ENCODE results near the gene DECR2.
"Not testable (repeated sequence)": the region's sequence is repeated elsewhere in the genome, so short reads cannot be mapped to it uniquely, and the experiment has no call there.

Gene DECR2

DNA sequence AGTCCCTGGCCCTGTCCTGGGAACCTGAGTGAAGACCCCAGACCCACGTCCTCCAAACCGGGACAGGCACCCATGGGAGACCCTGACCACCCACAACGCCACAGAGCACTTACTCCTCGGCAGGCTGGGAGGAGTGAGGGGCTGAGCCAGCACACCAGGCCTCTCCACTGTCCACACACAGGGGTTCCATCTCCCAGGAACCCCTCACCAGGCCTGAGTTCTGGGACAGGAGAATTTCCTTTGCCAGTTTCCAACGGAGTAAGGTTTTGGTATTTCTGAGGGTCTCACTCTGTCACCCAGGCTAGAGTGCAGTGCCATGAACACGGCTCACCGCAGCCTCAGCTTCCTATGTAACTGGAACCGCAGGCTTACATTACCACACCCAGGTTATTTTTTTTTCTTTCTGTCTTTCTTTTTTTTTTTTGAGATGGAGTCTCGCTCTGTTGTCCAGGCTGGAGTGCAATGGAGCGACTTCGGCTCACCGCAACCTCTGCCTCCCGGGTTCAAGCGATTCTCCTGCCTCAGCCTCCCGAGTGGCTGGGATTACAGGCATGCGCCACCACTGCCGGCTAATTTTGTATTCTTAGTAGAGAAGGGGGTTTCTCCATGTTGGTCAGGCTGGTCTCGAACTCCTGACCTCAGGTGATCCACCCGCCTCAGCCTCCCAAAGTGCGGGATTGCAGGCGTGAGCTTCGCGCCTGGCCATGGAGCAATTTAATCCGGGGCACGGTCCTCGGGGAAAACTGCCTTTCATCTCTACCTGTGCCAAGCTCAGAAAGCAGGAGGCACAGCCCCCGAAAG lies 21.5 kb upstream of the DECR2 start:
- no peak for DNase-seq

DNA sequence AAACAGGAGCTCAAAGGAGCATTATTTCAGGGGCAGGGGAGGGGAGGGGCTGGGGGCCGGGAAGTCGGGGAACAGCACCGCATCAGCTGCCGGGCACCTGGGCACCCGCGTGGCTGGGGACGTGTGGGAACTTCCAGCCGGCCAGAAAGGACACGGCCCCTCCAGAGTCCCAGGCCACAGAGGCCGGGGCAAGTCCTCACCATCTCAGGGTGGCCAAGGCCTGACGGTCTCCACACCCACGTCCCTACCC lies 21.0 kb upstream of the DECR2 start:
- DNase-seq, result no peak

DNA sequence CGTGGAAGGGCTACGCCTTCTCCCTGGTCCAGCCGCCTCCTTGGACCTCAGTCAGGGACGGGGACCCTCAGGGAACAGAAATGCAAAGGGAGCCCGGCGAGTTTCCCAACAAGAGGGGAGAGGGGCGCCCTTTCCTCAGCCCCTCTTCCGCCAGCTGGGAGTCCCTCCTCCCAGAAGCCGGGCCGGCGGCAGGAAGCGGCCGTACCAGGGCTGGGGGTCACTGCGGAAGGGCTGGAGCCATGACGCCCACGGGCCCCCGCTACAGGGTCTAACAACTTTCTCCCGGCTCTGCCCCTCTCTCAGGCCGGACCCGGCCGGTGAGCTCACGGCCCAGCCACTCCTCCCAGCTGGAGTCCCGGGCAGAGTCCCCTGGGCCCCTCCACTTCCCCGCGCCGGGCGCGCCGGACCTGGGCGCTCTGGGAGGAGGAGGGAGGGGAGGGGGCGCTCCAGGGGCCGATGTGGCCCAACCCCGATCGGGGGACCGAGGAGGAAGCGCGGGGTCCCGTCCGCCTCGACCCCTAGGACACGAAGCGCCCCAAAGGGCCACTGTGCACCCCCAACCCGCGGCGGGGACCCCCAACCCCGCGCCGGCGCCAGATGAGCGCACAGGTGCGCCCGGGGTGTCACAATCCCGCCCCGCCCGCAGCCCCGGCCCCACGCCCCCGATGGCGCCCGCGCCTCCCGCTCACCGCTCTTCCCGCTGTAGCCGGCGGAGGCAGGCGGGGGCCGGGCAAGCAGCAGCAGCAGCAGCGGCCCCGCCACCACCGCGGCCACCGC lies 20.5 kb upstream of the DECR2 start:
- DNase-seq, result peak; percentile 52

DNA sequence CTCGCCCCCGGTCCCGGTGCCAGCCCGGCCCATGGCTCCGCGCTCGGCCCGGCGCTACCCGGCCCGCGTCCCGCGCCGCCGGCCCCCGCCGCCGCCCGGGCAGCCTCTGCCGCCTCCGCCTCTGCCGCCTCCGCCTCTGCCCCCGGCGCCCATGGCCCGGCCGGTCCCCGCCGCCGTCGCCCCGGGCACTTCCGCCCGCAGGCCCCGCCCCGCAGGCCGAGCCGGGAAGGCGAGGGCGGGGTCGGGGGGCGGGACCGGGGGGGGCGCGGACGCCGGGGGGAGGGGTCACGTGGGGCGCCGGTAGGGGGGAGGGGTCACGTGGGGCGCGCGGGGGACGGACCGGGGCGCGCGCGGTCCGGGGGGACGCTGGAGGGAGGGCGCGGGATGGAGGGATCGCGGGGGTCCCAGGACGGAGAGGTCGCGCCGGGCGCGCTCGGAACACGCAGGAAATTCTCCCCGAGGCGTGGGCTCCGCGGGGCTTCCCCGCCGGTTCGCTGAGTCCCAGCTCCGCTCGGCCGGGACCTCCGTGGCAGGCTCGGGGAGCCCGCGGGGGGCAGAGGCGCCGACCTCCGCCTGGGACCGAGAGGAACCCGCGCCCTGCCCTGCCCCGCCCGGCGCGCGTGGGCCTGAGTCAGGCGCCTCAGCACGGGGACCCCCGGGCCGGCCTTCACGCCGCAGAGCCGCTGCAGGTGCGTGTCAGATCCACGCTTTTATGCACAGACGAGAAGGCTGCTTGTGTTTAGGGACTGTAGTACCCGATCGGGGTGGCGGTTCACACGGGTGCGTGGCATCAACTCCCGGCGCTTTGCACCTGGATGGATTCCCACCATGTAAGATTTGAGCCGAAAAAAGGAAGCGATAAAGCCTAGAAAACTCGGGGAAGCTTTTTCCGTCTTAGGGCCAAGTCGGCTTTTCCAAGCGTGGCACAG lies 19.6 kb upstream of the DECR2 start, which contains the start of gene PGAP6:
Gene PGAP6, minus strand, starts transcription at position 190 of the 929 bp plus-strand sequence. Its CDS starts 157 bp downstream, at position 33.
- peak; percentile 65 for DNase-seq

DNA sequence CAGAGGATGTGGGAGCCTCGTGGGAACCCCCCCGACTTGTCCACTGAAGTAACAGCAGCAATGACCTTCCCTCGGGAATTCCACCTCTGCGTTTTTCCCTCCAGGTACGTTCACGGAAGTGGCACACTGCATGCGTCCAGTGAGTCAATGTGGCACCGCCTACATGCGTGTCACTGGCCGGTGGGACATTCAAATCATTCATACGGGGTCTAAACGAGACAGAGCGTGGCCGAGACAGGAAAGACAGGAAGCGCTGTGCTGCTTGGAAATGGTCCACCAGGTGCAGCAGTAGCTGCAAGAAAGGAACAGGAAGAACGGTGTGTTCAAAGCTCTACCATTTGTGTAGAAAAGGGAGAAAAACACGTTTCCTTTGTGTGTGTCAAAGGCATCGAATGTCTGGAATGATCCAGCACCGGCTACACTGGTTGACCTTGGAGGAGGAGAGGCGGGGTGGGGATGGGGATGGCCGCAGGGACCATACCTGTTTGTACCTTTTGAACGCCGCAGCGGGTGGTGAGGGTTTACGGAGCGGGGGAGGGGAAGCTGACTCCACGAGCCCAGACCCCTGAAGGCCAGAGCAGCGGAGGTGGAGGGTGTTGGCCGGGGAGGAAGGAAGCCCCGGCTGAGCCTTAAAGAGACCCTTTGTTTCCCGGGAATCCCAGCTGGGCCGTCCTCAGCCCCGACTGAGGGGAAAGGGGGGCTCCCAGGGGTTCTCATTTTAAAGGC lies 18.2 kb upstream of the DECR2 start:
- DNase-seq, result peak; percentile 64

DNA sequence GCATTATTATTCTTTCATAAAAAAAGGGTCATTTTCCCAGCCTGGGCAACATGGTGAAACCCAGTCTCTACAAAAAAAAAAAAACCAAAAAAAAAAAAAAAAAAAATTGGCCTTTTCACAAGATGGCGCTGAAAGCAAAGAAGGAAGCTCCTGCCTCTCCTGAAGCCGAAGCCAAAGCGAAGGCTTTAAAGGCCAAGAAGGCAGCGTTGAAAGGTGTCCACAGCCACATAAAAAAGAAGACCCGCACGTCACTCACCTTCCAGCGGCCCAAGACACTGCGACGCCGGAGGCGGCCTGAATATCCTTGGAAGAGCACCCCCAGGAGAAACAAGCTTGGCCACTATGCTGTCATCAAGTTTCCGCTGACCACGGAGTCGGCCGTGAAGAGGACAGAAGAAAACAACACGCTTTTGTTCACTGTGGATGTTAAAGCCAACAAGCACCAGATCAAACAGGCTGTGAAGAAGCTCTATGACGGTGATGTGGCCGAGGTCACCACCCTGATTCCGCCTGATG lies 15.0 kb upstream of the DECR2 start:
- no peak for DNase-seq

DNA sequence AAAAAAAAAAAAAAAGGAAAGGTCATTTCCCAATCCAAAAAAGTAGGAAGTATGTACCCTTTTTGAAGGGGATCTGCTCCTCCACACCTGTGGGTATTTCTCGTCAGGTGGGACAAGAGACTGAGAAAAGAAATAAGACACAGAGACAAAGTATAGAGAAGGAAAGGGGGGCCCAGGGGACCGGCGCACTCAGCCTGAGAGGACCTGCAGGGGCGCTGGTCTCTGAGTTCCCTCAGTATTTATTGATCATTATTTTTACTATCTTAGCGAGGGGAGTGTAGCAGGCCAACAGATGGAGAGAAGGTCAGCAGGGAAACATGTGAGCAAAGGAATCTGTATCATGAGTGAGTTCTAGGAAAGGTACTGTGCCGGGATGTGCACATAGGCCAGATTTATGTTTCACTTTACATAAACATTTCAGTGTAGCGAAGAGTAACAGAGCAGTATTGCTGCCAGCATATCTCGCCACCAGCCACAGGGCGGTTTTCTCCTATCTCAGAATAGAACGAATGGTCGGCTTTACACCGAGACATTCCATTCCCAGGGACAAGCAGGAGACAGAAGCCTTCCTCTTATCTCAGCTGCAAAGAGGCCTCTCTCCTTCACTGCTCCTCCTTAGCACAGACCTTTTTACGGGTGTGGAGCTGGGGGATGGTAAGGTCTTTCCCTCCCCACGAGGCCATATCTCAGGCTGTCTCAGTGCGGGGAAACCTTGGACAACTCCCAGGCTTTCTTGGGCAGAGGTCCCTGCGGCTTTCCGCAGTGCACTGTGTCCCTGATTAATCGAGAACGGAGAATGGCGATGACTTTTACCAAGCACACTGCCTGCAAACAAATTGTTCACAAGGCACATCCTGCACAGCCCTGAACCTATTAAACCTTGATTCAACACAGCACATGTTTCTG lies 13.7 kb upstream of the DECR2 start:
- DNase-seq, result not testable (repeated sequence)

DNA sequence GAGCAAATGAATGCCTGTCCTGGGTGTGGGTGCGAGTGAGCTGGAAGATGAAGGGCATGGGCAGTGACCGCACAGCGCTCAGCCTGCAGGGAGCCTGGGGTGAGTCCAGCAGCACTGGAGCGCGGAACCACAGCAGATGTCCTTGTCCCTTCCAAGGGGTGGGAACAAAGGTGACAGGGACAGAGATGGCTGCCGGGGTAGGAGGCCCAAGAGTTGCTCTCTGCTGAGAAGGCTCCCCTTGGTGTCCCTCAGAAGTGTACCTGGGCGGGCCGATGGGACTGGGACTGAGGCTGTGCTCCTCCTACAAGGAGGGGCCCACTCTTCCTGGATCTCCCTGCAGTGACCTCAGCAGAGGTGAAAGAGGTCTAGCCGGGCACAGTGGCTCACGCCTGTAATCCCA lies 12.3 kb upstream of the DECR2 start:
- no peak for DNase-seq

DNA sequence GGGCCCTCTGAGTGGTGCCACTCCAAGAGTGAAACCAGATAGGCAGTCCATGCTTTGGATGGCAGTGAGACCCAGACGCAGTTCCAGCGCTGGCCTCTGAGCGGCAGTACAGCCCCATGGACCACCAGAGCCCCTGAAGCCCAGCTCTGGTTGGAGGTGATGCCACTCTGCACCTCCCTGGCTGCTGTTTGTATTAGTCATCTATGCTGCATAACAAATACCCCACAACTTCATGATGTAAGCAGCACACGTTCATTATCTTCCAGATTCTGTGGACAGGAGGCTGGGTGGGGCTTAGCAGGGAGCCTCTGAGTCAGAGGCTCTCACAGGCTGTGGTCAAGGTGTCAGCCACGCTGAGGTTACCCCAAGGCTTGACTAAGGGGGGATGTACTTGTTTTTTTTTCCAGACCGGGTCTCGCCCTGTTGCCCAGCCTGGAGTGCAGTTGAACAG lies 9.8 kb upstream of the DECR2 start:
- DNase-seq, result peak; percentile 84

DNA sequence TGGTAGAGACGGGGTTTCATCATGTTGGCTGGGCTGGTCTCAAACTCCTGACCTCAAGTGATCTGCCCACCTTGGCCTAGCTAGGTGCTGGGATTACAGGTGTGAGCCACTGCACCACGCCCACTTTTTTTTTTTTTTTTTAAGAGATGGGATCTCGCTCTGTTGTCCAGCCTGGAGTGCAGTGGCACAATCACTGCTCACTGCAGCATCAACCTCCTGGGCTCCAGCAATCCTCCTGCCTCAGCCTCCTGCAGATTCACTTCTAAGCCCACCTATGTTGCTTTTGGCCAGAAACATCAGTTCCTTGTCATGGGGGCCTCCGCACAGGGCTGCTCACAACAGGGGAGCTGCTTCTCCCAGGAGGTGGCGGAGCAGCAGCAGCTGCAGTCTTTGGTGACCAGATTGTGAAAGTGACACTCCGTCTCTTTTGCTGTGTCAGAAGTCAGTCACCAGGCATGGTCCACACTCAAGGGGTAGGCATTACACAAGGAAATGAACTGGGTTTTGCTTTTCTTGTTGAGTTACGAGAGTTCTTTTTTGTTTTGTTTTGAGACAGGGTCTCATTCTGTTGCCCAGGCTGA lies 9.1 kb upstream of the DECR2 start:
- DNase-seq, result no peak

DNA sequence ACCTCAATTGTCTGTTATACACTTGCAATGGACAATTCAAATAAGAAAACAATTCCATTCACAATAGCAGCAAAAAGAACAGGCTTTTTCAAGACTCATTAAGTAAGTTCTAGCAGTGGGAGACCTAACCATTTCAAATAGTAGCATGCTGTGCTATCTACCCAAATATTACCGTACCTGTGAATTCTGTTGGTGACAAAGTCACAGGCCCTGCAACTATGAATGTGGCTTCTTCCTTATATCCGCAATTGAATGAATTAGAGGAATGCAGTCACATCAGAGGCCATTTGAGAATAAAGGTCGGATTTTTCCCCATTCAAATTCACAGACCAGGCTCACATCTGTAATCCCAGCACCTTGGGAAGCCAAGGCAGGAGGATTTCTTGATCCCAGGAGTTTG lies 5.5 kb upstream of the DECR2 start:
- no peak for DNase-seq

DNA sequence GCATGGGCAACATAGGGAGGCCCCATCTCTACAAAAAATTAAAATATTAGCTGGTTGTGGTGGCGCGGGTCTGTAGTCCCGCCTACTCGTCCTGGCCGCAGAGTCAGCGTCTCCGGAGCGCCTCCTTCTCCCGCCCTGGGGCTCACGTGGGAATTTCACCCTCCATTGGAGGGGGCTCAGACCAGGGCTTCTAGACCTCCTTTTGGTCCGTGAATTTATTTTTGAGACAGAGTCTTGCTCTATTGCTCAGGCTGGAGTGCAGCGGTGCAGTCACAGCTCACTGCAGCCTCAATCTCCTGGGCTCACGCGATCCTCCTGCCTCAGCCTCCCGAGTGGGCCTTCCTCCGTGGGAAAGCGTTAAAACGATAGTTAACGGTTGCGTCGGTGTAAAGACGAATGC lies 5.1 kb upstream of the DECR2 start:
- peak; percentile 81 for DNase-seq

DNA sequence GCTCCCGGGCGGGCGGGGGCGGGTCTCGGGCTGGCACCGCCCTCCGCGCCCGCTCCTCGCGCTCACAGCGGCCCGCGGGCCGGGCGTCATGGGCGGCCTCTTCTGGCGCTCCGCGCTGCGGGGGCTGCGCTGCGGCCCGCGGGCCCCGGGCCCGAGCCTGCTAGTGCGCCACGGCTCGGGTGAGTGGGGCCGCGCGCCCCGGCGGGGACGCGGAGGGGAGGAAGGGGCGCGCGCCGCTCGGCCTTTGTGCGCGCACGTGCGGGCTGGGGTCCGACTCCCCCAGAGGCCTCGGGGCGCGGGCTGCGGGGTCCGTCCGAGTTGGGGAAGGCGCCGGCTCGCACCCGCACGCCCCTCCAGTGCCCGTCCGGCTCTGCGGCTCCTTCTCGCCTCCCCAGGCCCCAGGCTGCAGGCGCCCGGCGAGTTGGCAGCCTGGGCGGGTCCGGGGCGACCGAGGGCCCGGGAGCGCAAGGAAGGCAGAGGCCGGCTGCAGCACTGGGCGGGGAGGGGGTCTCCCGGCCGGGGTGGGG lies 4.5 kb upstream of the DECR2 start, which contains the start of gene NME4:
Gene NME4, plus strand, starts transcription at position 65 of the 527 bp plus-strand sequence. Its CDS starts 24 bp downstream, at position 89.
- DNase-seq, result peak; percentile 66

DNA sequence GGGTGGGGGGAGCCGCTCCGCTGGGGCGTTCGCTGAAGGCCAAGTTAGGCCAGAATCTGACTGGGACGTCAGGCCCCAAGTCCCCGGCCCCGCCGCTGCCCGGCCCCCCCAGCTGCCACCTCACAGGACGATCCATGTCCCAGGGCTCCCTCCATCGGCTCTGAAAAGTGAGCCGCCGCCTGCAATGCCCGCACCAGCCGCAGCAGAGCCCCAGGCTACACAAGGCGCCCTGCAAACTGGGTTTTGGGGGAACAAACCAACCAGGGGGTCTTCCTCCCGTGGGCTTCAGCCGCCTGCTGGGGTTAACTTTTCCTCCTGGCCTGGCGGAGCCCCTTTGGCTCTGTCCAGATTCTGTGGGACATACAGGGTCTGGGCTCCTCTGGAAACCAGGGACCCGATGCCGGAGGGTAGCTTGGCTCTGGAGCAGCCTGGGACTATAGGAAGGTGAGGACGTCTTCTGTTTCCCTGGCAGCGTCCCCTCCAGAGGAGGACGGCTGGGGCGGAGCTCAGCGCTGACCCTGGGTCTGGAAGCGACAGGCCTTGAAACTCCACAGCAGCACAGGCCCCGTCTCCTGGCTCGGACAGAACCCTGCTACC lies 3.9 kb upstream of the DECR2 start:
- DNase-seq, result peak; percentile 83

DNA sequence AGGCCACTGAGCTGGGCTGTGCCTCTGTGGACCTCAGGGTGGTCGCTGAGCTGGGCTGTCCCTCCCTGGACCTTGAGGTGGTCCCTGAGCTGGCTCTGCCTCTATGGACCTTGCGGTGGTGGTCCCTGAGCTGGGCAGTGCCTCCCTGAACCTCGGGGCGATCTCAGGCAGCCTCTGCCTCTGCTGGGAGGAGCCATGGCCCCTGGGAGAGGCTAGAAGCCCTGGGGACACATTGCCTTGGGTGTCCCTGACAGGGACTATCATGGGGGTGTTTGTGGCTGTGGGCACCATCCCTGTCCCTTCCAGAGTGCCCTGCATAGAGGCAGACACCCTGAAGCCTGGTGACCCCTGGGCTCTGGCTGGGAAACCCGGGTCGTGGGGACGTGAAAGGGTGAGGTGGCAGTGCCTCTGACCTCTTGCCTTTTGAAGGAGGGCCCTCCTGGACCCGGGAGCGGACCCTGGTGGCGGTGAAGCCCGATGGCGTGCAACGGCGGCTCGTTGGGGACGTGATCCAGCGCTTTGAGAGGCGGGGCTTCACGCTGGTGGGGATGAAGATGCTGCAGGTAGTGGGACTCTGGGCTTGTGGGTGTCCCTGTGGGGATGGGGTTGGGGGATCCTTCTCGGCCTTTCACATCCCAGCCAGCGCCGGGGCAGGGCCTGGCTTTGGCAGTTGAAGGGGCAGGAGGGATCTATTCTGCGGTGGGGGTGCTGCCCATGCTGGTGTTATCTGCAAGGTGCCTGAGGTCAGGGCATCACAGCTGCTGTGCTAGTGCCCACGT lies 2.9 kb upstream of the DECR2 start:
- DNase-seq, result no peak

DNA sequence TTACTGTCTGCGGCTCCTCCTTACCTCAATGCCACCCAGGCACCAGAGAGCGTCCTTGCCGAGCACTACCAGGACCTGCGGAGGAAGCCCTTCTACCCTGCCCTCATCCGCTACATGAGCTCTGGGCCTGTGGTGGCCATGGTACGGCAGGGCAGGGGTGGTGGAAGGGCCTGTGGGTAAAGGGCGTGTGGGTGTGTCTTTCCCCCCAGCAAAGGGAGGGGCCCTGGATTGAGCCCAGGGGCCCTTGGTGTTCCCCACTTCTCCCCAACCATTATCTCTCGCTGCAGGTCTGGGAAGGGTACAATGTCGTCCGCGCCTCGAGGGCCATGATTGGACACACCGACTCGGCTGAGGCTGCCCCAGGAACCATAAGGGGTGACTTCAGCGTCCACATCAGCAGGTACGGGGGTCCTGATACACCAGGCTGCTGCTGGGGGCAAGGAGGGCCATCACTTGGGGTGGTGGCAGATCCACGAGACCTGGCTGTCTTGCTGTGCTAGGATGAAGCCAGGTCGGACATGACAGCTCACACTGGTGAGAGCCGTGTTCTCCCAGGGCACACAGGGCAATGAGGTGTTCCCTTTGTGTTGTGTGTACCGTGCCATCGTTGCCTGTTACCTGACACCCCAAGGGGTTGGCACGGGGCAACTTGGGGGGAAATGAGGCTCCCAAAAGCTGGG lies 2.2 kb upstream of the DECR2 start:
- no peak for DNase-seq

DNA sequence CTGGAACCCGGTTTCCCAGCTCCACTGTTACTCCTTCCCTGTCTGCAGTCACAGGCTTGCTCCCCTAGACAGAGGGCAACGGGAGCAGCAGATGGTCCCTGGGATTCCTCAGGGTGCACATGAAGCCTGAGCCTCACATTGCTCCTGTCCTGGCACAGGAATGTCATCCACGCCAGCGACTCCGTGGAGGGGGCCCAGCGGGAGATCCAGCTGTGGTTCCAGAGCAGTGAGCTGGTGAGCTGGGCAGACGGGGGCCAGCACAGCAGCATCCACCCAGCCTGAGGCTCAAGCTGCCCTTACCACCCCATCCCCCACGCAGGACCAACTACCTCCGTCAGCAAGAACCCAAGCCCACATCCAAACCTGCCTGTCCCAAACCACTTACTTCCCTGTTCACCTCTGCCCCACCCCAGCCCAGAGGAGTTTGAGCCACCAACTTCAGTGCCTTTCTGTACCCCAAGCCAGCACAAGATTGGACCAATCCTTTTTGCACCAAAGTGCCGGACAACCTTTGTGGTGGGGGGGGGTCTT lies 1.6 kb upstream of the DECR2 start:
- no peak for DNase-seq

DNA sequence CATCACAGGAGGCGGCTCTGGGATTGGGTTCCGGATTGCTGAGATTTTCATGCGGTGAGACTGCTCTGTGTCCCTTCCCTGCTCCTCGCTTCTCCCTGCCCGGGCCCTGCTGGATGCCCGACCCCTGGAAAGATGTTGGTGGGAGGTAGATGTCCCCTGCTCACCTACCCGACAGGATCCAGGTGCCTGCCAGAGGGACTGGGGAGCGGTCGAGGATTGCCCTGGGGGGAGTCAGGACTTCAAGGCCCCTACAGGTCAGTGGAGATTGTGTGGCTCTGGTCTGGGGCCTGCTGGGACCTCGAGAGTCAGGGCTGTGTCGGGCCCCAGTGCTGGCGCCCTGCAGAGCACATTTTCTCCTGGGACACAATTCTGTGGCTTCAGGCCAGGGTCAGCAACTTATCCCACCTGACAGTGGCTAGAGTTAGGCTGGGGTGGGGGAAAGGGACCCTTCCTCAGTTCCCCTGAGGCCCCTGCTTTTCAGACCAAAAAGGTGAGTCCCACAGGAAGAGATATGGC lies 3.3 kb downstream of the DECR2 start:
- DNase-seq, result no peak

Data from eye (tissue), 1 donor.